Natural killer cell (primary cell): ENCODE measurements around the gene CMIP. TPM values are rescaled to one million over a fixed set of nuclear protein-coding genes. Genes with fewer than 3 reads are reported as not detected.

Experiments
- ATAC-seq, 3 donors: fragments of 150-1000 bp in 2 of 3; fragments of 200-7000 bp in 1 of 3; cut with Tn5 transposase; 1 replicate in 1 of 3; 2 replicates in 2 of 3; pipeline ENCODE4 v1.10.0; 2021; ENCODE audit warnings: mild to moderate bottlenecking in 2 of 3, moderate library complexity in 2 of 3
- DNase-seq, 2 donors: peaks; one replicate each; pipeline versions ENCODE4 v3.0.0 to v3.0.0-alpha.2; 2013 to 2021; ENCODE audit warnings: mixed read lengths in 1 of 2
- H3K27ac ChIP-seq: one replicate; pipeline ENCODE4 v1.5.1; 2013; ENCODE audit warnings: mild to moderate bottlenecking, low read length
- H3K27me3 ChIP-seq: one replicate; pipeline ENCODE4 v1.6.1; 2013; ENCODE audit warnings: low read length; ENCODE audit not compliant: control insufficient read depth, insufficient read depth
- H3K36me3 ChIP-seq: one replicate; pipeline ENCODE4 v1.6.1; 2013; ENCODE audit warnings: low read length; ENCODE audit not compliant: control insufficient read depth, insufficient read depth
- H3K4me1 ChIP-seq: one replicate; pipeline ENCODE4 v1.6.1; 2013; ENCODE audit warnings: low read length; ENCODE audit not compliant: control insufficient read depth, insufficient read depth
- H3K4me3 ChIP-seq: one replicate; pipeline ENCODE4 v1.5.1; 2013; ENCODE audit warnings: low read length
- H3K9me3 ChIP-seq: one replicate; pipeline ENCODE4 v1.6.1; 2013; ENCODE audit warnings: low read length; ENCODE audit not compliant: control insufficient read depth, insufficient read depth
- H3K27ac Mint-ChIP-seq, 2 donors: one replicate each; pipeline ENCODE4 v1.8.0; 2022; ENCODE audit warnings: mild to moderate bottlenecking in 2 of 2, mixed read lengths in 2 of 2, moderate library complexity in 1 of 2
- H3K27me3 Mint-ChIP-seq, 2 donors: one replicate each; pipeline ENCODE4 v1.8.0; 2022; ENCODE audit warnings: low read depth in 2 of 2, mixed read lengths in 2 of 2
- H3K36me3 Mint-ChIP-seq: one replicate; pipeline ENCODE4 v1.8.0; 2022; ENCODE audit warnings: mixed read lengths
- H3K4me1 Mint-ChIP-seq, 2 donors: one replicate each; pipeline ENCODE4 v1.8.0; 2022; ENCODE audit warnings: mixed read lengths in 2 of 2
- H3K4me3 Mint-ChIP-seq: one replicate; pipeline ENCODE4 v1.8.0; 2022; ENCODE audit warnings: mild to moderate bottlenecking, moderate library complexity, mixed read lengths
- H3K9me3 Mint-ChIP-seq, 2 donors: one replicate each; pipeline ENCODE4 v1.8.0; 2022; ENCODE audit warnings: mixed read lengths in 2 of 2
- CTCF ChIP-seq: fragments of 200-600 bp; IDR thresholded peaks from one replicate; pipeline ENCODE4 v1.8.0; 2022; ENCODE audit warnings: antibody characterized with exemption
- WGBS: methylation state at CpG from one replicate; pipeline ENCODE4 v1.1.7; 2013; ENCODE audit warnings: missing lambda C conversion rate; ENCODE audit not compliant: insufficient coverage; 5-methylcytosine and 5-hydroxymethylcytosine counted together
- intact Hi-C: fragments of 100-400 bp; cut with micrococcal nuclease; formaldehyde crosslinking; loops from one replicate; pipeline ENCODE4 v1.14.2; 2022
- total RNA-seq, 4 donors: library from RNA; stranded (reverse); fragments of 120-200 nt in 1 of 4; gene quantifications; one replicate each; pipeline versions ENCODE4 v1.2.3 to v1.2.4, GENCODE V29; 2013 to 2022

Gene CMIP
- total RNA-seq, 3 donors from 2014 or later (not counting 1 experiment from before 2014, with no cell fraction given), result 88.2 to 115 (median 91.5) TPM

GRCh38 chr16:81481207-81481821 lies 36.7 kb downstream of the CMIP start:
- Mint-ChIP-seq H3K4me3 (peak overlapping the region; percentile 52), H3K36me3 (no peaks in the 10 kb centered on the region), H3K27ac (peak overlapping the region; percentile 88 to 97), H3K9me3 (no peaks in the 10 kb centered on the region), H3K27me3 (no peaks in the 10 kb centered on the region), H3K4me1 (peaks cover 75 to 85% of the 10 kb centered on the region in 2 donors)
- DNase-seq, result peak; percentile 31 to 36
- no peaks in the 10 kb centered on the region for H3K9me3 ChIP-seq
- 39% methylated on average over 9 of the region's 11 CpGs for WGBS
- H3K27me3 ChIP-seq, result no peaks in the 10 kb centered on the region
- peaks cover 74% of the 10 kb centered on the region for H3K4me1 ChIP-seq
- H3K27ac ChIP-seq, result peak overlapping the region; percentile 83
- intact Hi-C loops, result loop anchor here (1.0 kb wide), 2 partner anchors 11 to 40 kb away; no protein-coding TSS in a partner anchor
- peak; percentile 64 to 89 (median 68) for ATAC-seq
- no peaks in the 10 kb centered on the region for H3K36me3 ChIP-seq
- no peak for TF ChIP-seq CTCF
- H3K4me3 ChIP-seq, result no peak overlapping the region

GRCh38 chr16:81482329-81483063 lies 37.9 kb downstream of the CMIP start:
- no peak for ATAC-seq
- H3K9me3 Mint-ChIP-seq, result no peaks in the 10 kb centered on the region
- no peaks in the 10 kb centered on the region for H3K27me3 Mint-ChIP-seq
- Histone ChIP-seq H3K9me3 (no peaks in the 10 kb centered on the region), H3K4me3 (no peak overlapping the region), H3K36me3 (no peaks in the 10 kb centered on the region), H3K4me1 (peaks cover 74% of the 10 kb centered on the region), H3K27ac (peak overlapping the region; percentile 83), H3K27me3 (no peaks in the 10 kb centered on the region)
- H3K4me1 Mint-ChIP-seq, result peaks cover 63 to 77% of the 10 kb centered on the region in 2 donors
- peak overlapping the region; percentile 88 to 97 for H3K27ac Mint-ChIP-seq
- peak overlapping the region; percentile 52 for H3K4me3 Mint-ChIP-seq
- no peak for TF ChIP-seq CTCF
- H3K36me3 Mint-ChIP-seq, result no peaks in the 10 kb centered on the region
- 92% methylated on average over 15 of the region's 15 CpGs for WGBS
- no peak for DNase-seq
- intact Hi-C loops, result no loop called here

GRCh38 chr16:81483064-81483969 lies 38.7 kb downstream of the CMIP start:
- H3K27ac Mint-ChIP-seq, result peak overlapping the region; percentile 88 to 97
- 92% methylated on average over 8 of the region's 10 CpGs for WGBS
- no peaks in the 10 kb centered on the region for H3K36me3 Mint-ChIP-seq
- H3K4me1 Mint-ChIP-seq, result peaks cover 63 to 77% of the 10 kb centered on the region in 2 donors
- no peak for ATAC-seq
- H3K4me3 Mint-ChIP-seq, result peak overlapping the region; percentile 49
- Histone ChIP-seq H3K27ac (no peak overlapping the region), H3K36me3 (no peaks in the 10 kb centered on the region), H3K9me3 (no peaks in the 10 kb centered on the region), H3K4me3 (no peak overlapping the region), H3K4me1 (peaks cover 74% of the 10 kb centered on the region), H3K27me3 (no peaks in the 10 kb centered on the region)
- no peak for TF ChIP-seq CTCF
- DNase-seq, result no peak
- H3K9me3 Mint-ChIP-seq, result no peaks in the 10 kb centered on the region
- H3K27me3 Mint-ChIP-seq, result no peaks in the 10 kb centered on the region
- intact Hi-C loops, result no loop called here
